Measurements from ENCODE around the gene TNFRSF12A. TPM values are rescaled to one million over a fixed set of nuclear protein-coding genes. Genes with fewer than 3 reads are reported as not detected.

The TNFRSF12A gene
- total RNA-seq, 1 donor from 2014 or later = 71.3 TPM

GRCh38 chr16:3044708-3045107 lies 24.5 kb downstream of the TNFRSF12A start:
- no peak for TF ChIP-seq CTCF (IDR thresholded peaks at IDR 0.05)
- Mint-ChIP-seq H3K9me3 (ENCODE audit: unreplicated experiment) (no peaks in the 10 kb centered on the region), H3K27me3 (ENCODE audit: unreplicated experiment) (peaks cover 23% of the 10 kb centered on the region), H3K4me1 (ENCODE audit: unreplicated experiment) (peaks cover 14% of the 10 kb centered on the region), H3K36me3 (ENCODE audit: unreplicated experiment) (no peaks in the 10 kb centered on the region), H3K4me3 (ENCODE audit: unreplicated experiment) (peak overlapping the region; percentile 77), H3K27ac (ENCODE audit: unreplicated experiment) (no peak overlapping the region)
- no peak for DNase-seq (ENCODE audit: extremely low spot score, unreplicated experiment)

GRCh38 chr16:3045758-3046640 lies 25.8 kb downstream of the TNFRSF12A start, which contains the start of gene MMP25:
Gene MMP25 (plus strand): TSS chr16:3046561. CDS start chr16:3046918, 357 bp downstream.
- Mint-ChIP-seq H3K4me1 (ENCODE audit: unreplicated experiment) (peaks cover 14% of the 10 kb centered on the region), H3K4me3 (ENCODE audit: unreplicated experiment) (peak within 1 kb of the TSS; percentile 77), H3K27ac (ENCODE audit: unreplicated experiment) (peak within 1 kb of the TSS; percentile 23), H3K27me3 (ENCODE audit: unreplicated experiment) (peaks cover 25% of the 10 kb centered on the region), H3K9me3 (ENCODE audit: unreplicated experiment) (no peaks in the 10 kb centered on the region), H3K36me3 (ENCODE audit: unreplicated experiment) (no peaks in the 10 kb centered on the region)
- no peak for DNase-seq (ENCODE audit: extremely low spot score, unreplicated experiment)
- TF ChIP-seq CTCF (IDR thresholded peaks at IDR 0.05) = no peak

- Mint-ChIP-seq H3K9me3 (ENCODE audit: unreplicated experiment) (no peaks in the 10 kb centered on the region), H3K36me3 (ENCODE audit: unreplicated experiment) (no peaks in the 10 kb centered on the region), H3K4me1 (ENCODE audit: unreplicated experiment) (peaks cover 14% of the 10 kb centered on the region), H3K27ac (ENCODE audit: unreplicated experiment) (no peak overlapping the region), H3K4me3 (ENCODE audit: unreplicated experiment) (peak overlapping the region; percentile 62), H3K27me3 (ENCODE audit: unreplicated experiment) (peaks cover 25% of the 10 kb centered on the region)
- TF ChIP-seq CTCF (IDR thresholded peaks at IDR 0.05) = no peak
- no peak for DNase-seq (ENCODE audit: extremely low spot score, unreplicated experiment)
These were observed 26.6 kb downstream of the TNFRSF12A start for GRCh38 chr16:3046641-3047386.

GRCh38 chr16:3047387-3047720 lies 27.2 kb downstream of the TNFRSF12A start:
- Mint-ChIP-seq H3K27ac (ENCODE audit: unreplicated experiment) (no peak overlapping the region), H3K4me1 (ENCODE audit: unreplicated experiment) (peaks cover 14% of the 10 kb centered on the region), H3K27me3 (ENCODE audit: unreplicated experiment) (peaks cover 25% of the 10 kb centered on the region), H3K36me3 (ENCODE audit: unreplicated experiment) (no peaks in the 10 kb centered on the region), H3K9me3 (ENCODE audit: unreplicated experiment) (no peaks in the 10 kb centered on the region), H3K4me3 (ENCODE audit: unreplicated experiment) (peak overlapping the region; percentile 62)
- no peak for DNase-seq (ENCODE audit: extremely low spot score, unreplicated experiment)
- no peak for TF ChIP-seq CTCF (IDR thresholded peaks at IDR 0.05)

- Mint-ChIP-seq H3K27me3 (ENCODE audit: unreplicated experiment) (peaks cover 21% of the 10 kb centered on the region), H3K4me1 (ENCODE audit: unreplicated experiment) (peaks cover 7% of the 10 kb centered on the region), H3K9me3 (ENCODE audit: unreplicated experiment) (no peaks in the 10 kb centered on the region), H3K27ac (ENCODE audit: unreplicated experiment) (no peak overlapping the region), H3K36me3 (ENCODE audit: unreplicated experiment) (peaks cover 6% of the 10 kb centered on the region), H3K4me3 (ENCODE audit: unreplicated experiment) (no peak overlapping the region)
- no peak for DNase-seq (ENCODE audit: extremely low spot score, unreplicated experiment)
- TF ChIP-seq CTCF (IDR thresholded peaks at IDR 0.05) = no peak
These were observed 29.8 kb downstream of the TNFRSF12A start for GRCh38 chr16:3049921-3050481.
